ENCODE data around the gene RGS11.

GRCh38 chr16:290681-291405 lies 15.1 kb upstream of the RGS11 start:
- no peak for TF ChIP-seq CTCF (conservative IDR thresholded peaks at IDR 0.05; ENCODE audit: low read depth, low read length)
- no peak for TF ChIP-seq EZH2 (IDR thresholded peaks at IDR 0.05; ENCODE audit: borderline replicate concordance, low read depth, low read length, poor library complexity, severe bottlenecking)
